Esophagus squamous epithelium (tissue), 4 donors: ENCODE measurements around the gene LRIT2.

Source experiments
- POLR2A ChIP-seq, 4 donors: fragments of 450-650 bp; IDR thresholded peaks; one replicate each; pipeline ENCODE4 v1.6.1; 2017; ENCODE audit warnings: antibody characterized with exemption in 4 of 4, mild to moderate bottlenecking in 4 of 4, moderate library complexity in 3 of 4
- TF ChIP-seq, protein P1 (sequence below), 6 experiments: fragments of 450-650 bp in 4 of 6; fragments of 200-600 bp in 2 of 6; sonication (generic) in 2 of 6; IDR thresholded peaks; one replicate each; pipeline ENCODE4 v1.5.1; 2016 to 2019; ENCODE audit warnings: antibody characterized with exemption in 6 of 6, mild to moderate bottlenecking in 4 of 6, moderate library complexity in 4 of 6

DNA sequence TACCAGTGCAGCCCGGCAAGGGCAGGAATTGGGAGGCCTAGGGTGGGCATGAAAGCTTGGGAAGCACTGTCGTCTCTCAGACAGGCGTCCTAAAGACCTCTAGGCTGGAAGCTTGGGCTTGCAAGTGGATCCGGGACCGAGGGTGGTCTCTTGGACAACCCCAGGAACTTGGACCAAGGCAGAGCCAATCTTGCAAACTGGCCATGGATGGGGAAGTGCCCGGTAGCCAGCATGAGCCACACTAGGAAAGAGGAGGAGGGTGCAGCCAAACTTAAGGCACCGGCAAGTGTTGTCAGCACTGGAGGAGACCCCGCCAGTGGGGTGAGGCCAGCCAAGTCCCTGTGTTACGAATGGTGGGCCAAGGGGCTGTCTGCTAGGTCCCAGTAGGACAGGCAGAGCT, 8.5 kb downstream of the LRIT2 start:
- TF ChIP-seq POLR2A (IDR thresholded peaks at IDR 0.05), result no peak
- TF ChIP-seq, protein P1, sequence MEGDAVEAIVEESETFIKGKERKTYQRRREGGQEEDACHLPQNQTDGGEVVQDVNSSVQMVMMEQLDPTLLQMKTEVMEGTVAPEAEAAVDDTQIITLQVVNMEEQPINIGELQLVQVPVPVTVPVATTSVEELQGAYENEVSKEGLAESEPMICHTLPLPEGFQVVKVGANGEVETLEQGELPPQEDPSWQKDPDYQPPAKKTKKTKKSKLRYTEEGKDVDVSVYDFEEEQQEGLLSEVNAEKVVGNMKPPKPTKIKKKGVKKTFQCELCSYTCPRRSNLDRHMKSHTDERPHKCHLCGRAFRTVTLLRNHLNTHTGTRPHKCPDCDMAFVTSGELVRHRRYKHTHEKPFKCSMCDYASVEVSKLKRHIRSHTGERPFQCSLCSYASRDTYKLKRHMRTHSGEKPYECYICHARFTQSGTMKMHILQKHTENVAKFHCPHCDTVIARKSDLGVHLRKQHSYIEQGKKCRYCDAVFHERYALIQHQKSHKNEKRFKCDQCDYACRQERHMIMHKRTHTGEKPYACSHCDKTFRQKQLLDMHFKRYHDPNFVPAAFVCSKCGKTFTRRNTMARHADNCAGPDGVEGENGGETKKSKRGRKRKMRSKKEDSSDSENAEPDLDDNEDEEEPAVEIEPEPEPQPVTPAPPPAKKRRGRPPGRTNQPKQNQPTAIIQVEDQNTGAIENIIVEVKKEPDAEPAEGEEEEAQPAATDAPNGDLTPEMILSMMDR (IDR thresholded peaks at IDR 0.05), result no peak
